HepG2 (cell line): ENCODE data around the gene MYO7B. TPM values are rescaled to one million over a fixed set of nuclear protein-coding genes. Genes with fewer than 3 reads are reported as not detected.

ENCODE experiments used
- ATAC-seq: fragments of 200-7000 bp; cut with Tn5 transposase; 3 replicates; pipeline ENCODE4 v1.9.1; 2020; ENCODE audit warnings: mild to moderate bottlenecking, moderate library complexity
- BruUV-seq: library from RNA; stranded (reverse); fragments of 400-500 nt; replicated peaks from 2 replicates; lab custom pipeline; 2021; lab: Mats Ljungman, UMichigan
- CTCF ChIA-PET: fragments of 300-600 bp; formaldehyde crosslinking; extraction: SDS; loops from one replicate; lab custom pipeline; 2021; ENCODE audit warnings: low total read pairs, inconsistent platforms, low intra/inter-chr PET ratio; lab: Yijun Ruan, JAX
- POLR2A ChIA-PET: fragments of 350-600 bp; sonication (Branson Sonifier 250); formaldehyde crosslinking; loops from one replicate; lab custom pipeline; 2020; ENCODE audit warnings: antibody characterized with exemption, inconsistent platforms; lab: Yijun Ruan, JAX
- DNase-seq: peaks from one replicate; pipeline ENCODE4 v3.0.0-alpha.2; 2015; ENCODE audit warnings: low spot score
- FAIRE-seq: peaks from 3 replicates; lab custom pipeline; 2011; peaks lifted over from hg19 to GRCh38; lab: Jason Lieb, UNC
- H2AFZ ChIP-seq: one replicate; pipeline ENCODE4 v1.6.1; 2011; ENCODE audit warnings: low read length, inconsistent platforms
- H3K27ac ChIP-seq: fragments of 300-600 bp; 3 replicates; pipeline ENCODE4 v1.8.0; 2011; ENCODE audit warnings: mixed run types, mild to moderate bottlenecking, mixed read lengths, low read length, inconsistent platforms; ENCODE audit not compliant: insufficient read depth; ENCODE audit errors: extremely low read length
- H3K27me3 ChIP-seq, 2 experiments: fragments of 200-600 bp in 1 of 2; 2 replicates in 1 of 2; 3 replicates in 1 of 2; pipeline versions ENCODE4 v1.6.0 to v1.8.0; 2011; ENCODE audit warnings: low read length in 2 of 2, mild to moderate bottlenecking in 2 of 2, moderate library complexity in 2 of 2, inconsistent platforms in 1 of 2; ENCODE audit not compliant: insufficient read depth in 2 of 2, control insufficient read depth in 1 of 2
- H3K36me3 ChIP-seq, 2 experiments: fragments of 200-600 bp in 1 of 2; replicated peaks in 1 of 2; 2 replicates in 1 of 2; 3 replicates in 1 of 2; pipeline versions ENCODE4 v1.5.1 to v1.8.0; 2011; ENCODE audit warnings: low read length in 2 of 2, inconsistent platforms in 1 of 2; ENCODE audit not compliant: insufficient read depth in 2 of 2, control insufficient read depth in 1 of 2
- H3K4me1 ChIP-seq: 2 replicates; pipeline ENCODE4 v1.5.1; 2012; ENCODE audit warnings: low read length, inconsistent platforms; ENCODE audit not compliant: insufficient read depth
- H3K4me2 ChIP-seq: 2 replicates; pipeline ENCODE4 v1.6.0; 2011; ENCODE audit warnings: low read depth, low read length, inconsistent platforms
- H3K4me3 ChIP-seq, 3 experiments: fragments of 200-600 bp in 1 of 3; sonication (generic), shearing (Covaris generic) in 1 of 3; replicated peaks in 1 of 3; 2 replicates each; pipeline ENCODE4 v1.5.1; 2011 to 2016; ENCODE audit warnings: low read length in 3 of 3, inconsistent platforms in 2 of 3, low read depth in 2 of 3, mild to moderate bottlenecking in 2 of 3, control low read depth in 1 of 3, mixed read lengths in 1 of 3; ENCODE audit not compliant: insufficient read depth in 1 of 3
- H3K79me2 ChIP-seq: one replicate; pipeline ENCODE4 v1.6.1; 2011; ENCODE audit warnings: low read length, inconsistent platforms; ENCODE audit not compliant: insufficient read depth
- H3K9ac ChIP-seq: 2 replicates; pipeline ENCODE4 v1.6.0; 2011; ENCODE audit warnings: mild to moderate bottlenecking, low read depth, low read length, inconsistent platforms; ENCODE audit not compliant: insufficient read depth
- H3K9me3 ChIP-seq: 2 replicates; pipeline ENCODE4 v1.5.1; 2012; ENCODE audit warnings: mild to moderate bottlenecking, low read length
- H4K20me1 ChIP-seq: 2 replicates; pipeline ENCODE4 v1.6.0; 2011; ENCODE audit warnings: inconsistent platforms, mild to moderate bottlenecking, low read length, moderate library complexity; ENCODE audit not compliant: insufficient read depth
- DMAP1 ChIP-seq: IDR thresholded peaks from 2 replicates; pipeline ENCODE4 v1.6.1; 2016
- FOSL2 ChIP-seq: sonication (generic); formaldehyde crosslinking; IDR thresholded peaks from 2 replicates; pipeline ENCODE4 v1.4.0; 2020; ENCODE audit warnings: missing genetic modification reagents
- MIER2 ChIP-seq: IDR thresholded peaks from 2 replicates; pipeline ENCODE4 v1.6.1; 2016; ENCODE audit warnings: missing biosample characterization, missing genetic modification reagents
- NFKBIZ ChIP-seq: IDR thresholded peaks from 2 replicates; pipeline ENCODE4 v1.6.1; 2018; ENCODE audit warnings: missing genetic modification reagents, missing compliant biosample characterization
- ZNF280B ChIP-seq: sonication (generic); formaldehyde crosslinking; IDR thresholded peaks from 2 replicates; pipeline ENCODE4 v1.5.0; 2020; ENCODE audit warnings: missing genetic modification reagents, mild to moderate bottlenecking, borderline replicate concordance
- ZNF782 ChIP-seq: sonication (generic); formaldehyde crosslinking; IDR thresholded peaks from 2 replicates; pipeline ENCODE4 v1.4.0; 2020; ENCODE audit warnings: missing genetic modification reagents, mild to moderate bottlenecking, borderline replicate concordance
- ZNF891 ChIP-seq: sonication (generic); formaldehyde crosslinking; IDR thresholded peaks from 2 replicates; pipeline ENCODE4 v1.5.0; 2020; ENCODE audit warnings: mild to moderate bottlenecking, missing genetic modification reagents
- ZSCAN21 ChIP-seq: sonication (generic); formaldehyde crosslinking; IDR thresholded peaks from 2 replicates; pipeline ENCODE4 v1.8.0; 2022; ENCODE audit warnings: mild to moderate bottlenecking, missing genetic modification reagents, moderate library complexity, borderline replicate concordance
- WGBS: methylation state at CpG from one replicate; pipeline ENCODE4 v1.1.6; 2017; ENCODE audit warnings: low lambda C conversion rate; 5-methylcytosine and 5-hydroxymethylcytosine counted together
- in situ Hi-C: cut with HindIII; loops from 2 replicates; pipeline ENCODE4 v1.10.0; 2017; ENCODE audit warnings: low pct_unique_long_range_greater_than_20kb; ENCODE audit not compliant: extremely low pct_ligation_motif_present
- intact Hi-C: fragments of 100-400 bp; cut with micrococcal nuclease; formaldehyde crosslinking; loops from one replicate; pipeline ENCODE4 v1.10.0; 2022; ENCODE audit not compliant: unreplicated experiment
- polyA plus RNA-seq, 8 experiments: library from polyadenylated mRNA; depleted of rRNA in 3 of 8; stranded (reverse) in 7 of 8; unstranded in 1 of 8; fragments of >200 nt; fragmentation: Illumina TruSeq in 4 of 8; extraction: Trizol in 4 of 8; gene quantifications; 2 replicates each; pipeline versions ENCODE4 v1.2.1 to v1.2.3, GENCODE V29; 2011 to 2016; ENCODE audit warnings: low read depth in 4 of 8, missing spikeins in 1 of 8, mixed read lengths in 1 of 8; ENCODE audit not compliant: insufficient read depth in 1 of 8
- total RNA-seq, 5 experiments: library from RNA; depleted of rRNA; stranded (reverse); fragments of >200 nt; fragmentation: Illumina TruSeq; extraction: Trizol; gene quantifications; 2 replicates each; pipeline ENCODE4 v1.2.3, GENCODE V29; 2016; ENCODE audit warnings: low read depth in 1 of 5
- TF ChIP-seq, protein P1 (sequence below): sonication (generic); formaldehyde crosslinking; IDR thresholded peaks from 2 replicates; pipeline ENCODE4 v1.8.0; 2022; ENCODE audit warnings: mild to moderate bottlenecking, missing genetic modification reagents, borderline replicate concordance

Gene MYO7B
- total and polyA plus RNA-seq, 2 of the 13 experiments (the other 11 are each of a cell fraction or from before 2014, with no cell fraction given): not detected

DNA sequence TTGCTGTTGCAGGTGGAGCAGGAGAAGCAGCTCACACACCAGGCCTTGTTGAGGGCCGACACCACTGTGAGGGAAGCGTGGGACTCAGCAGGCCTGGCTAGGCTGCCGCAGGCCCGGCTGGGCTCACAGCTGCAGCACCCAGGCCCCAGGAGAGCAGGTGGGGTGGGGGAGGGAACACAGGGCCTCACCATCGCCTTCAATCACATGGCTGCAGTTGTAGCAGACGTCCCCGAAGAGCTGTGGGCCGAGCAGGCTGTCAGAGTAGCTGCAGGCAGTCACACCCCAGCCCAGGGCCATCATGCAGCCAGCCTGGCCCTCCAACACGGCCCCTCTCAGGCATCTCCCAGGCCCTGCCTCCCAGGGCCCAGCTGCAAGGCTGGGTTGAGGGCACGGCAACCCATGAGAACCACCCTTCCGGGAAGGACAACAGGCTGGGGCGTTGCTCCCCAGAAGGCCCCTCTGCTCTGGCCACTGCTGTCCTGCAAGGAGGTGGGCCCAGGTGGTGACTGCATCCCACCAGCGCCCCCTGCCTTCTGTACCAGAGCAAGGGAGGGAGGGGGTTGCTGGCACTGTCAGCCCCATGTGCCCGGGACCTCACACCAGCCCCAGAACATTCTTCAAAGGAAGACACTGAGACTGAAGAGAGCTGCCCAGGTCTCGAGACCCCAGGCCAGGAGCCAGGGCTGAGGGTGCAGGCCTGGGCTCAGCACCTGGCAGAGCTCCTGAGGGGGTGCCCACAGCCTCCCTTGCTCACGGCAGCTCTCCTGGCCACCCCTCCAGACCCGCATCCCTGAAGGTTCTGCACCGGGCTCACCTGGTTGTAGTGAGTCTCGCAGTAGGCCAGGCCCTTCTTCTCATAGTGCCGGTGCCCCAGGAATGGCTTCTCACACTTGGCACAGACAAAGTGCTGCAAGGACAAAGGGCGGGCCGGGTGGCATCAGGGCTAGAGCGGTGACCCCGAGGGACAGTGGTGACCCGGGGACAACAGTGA lies 104.9 kb downstream of the MYO7B start (continued):
- no peak for TF ChIP-seq ZSCAN21 (CRISPR knock-in tag)
- no peak for TF ChIP-seq MIER2 (CRISPR knock-in tag)
- no peak; the same call in 1 of the 2 replicates for TF ChIP-seq ZNF782
- no peak; the same call in 1 of the 2 replicates for TF ChIP-seq FOSL2 (CRISPR knock-in tag)
- 0 out of 2 replicates have a peak, but pooled peaks have one; percentile 36 for TF ChIP-seq ZNF280B (CRISPR knock-in tag)
- TF ChIP-seq, protein P1, sequence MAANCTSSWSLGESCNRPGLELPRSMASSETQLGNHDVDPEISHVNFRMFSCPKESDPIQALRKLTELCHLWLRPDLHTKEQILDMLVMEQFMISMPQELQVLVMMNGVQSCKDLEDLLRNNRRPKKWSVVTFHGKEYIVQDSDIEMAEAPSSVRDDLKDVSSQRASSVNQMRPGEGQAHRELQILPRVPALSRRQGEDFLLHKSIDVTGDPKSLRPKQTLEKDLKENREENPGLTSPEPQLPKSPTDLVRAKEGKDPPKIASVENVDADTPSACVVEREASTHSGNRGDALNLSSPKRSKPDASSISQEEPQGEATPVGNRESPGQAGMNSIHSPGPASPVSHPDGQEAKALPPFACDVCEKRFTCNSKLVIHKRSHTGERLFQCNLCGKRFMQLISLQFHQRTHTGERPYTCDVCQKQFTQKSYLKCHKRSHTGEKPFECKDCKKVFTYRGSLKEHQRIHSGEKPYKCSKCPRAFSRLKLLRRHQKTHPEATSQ (CRISPR knock-in tag): no peak
- TF ChIP-seq, all 625 proteins: peak for 92

- H2AFZ ChIP-seq: no peak overlapping the region
- no peak overlapping the region for H3K4me3 ChIP-seq
- ATAC-seq: no peak
- H3K9ac ChIP-seq: no peak overlapping the region
- H3K4me2 ChIP-seq: no peak overlapping the region
- in situ Hi-C loops: no loop called here
- no TSS peak for BruUV-seq
- H3K36me3 ChIP-seq: no peaks in the 10 kb centered on the region
- no peak overlapping the region for H3K27ac ChIP-seq
- intact Hi-C loops: loop anchor here (10.0 kb wide), 1 partner anchor 106 kb away; the partner anchor contains the start of gene MYO7B
- H3K27me3 ChIP-seq: peaks cover 14 to 60% of the 10 kb centered on the region in 2 experiments
- ChIA-PET CTCF (interaction anchor here (1.2 kb wide), 1 partner anchor 9 kb away, joined by 3 read pairs; no protein-coding TSS in a partner anchor), POLR2A (no interaction called here)
- TF ChIP-seq ZNF891 (CRISPR knock-in tag) (0 out of 2 replicates have a peak, but pooled peaks have one; percentile 10), DMAP1 (CRISPR knock-in tag) (peak; percentile 36; the same call in 1 of the 2 replicates), NFKBIZ (CRISPR knock-in tag) (no peak)
- H3K9me3 ChIP-seq: no peaks in the 10 kb centered on the region
- H4K20me1 ChIP-seq: no peaks in the 10 kb centered on the region
- DNase-seq: no peak
- FAIRE-seq: no peak
- peaks cover 70% of the 10 kb centered on the region for H3K4me1 ChIP-seq
- no CpG with 5 or more reads among the region's 6 CpGs for WGBS
- H3K79me2 ChIP-seq: no peaks in the 10 kb centered on the region
Measured at GRCh38 chr2:127641133-127641532, 105.7 kb downstream of the MYO7B start.
